Measurements from ENCODE around the gene ZSWIM6. TPM values are rescaled to one million over a fixed set of nuclear protein-coding genes. Genes with fewer than 3 reads are reported as not detected.

The ZSWIM6 gene
- total RNA-seq, 1 experiment from 2014 or later, result 10.0 TPM

DNA sequence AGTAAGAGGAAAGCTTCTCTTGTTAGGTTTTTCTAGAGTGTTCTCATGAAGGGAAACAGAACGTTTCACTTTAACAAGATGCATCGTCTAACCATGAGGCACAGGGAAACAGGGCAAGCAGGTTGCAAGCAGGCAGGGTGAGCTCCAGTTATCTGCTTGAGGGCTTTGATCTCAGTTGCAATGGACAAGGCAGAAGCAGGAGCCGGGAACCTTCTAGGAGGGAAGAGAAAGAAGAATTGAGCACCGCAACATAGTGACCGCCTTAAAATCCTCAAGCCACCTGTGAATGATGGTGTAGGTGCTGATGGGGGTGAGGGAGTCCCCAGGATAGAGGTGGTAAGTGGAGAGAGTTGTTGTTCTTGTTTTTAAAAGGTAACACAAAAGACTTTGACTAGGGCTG lies 22.9 kb upstream of the ZSWIM6 start:
- intact Hi-C loops (cut with micrococcal nuclease; ENCODE audit: unreplicated experiment), result loop anchor here (10.0 kb wide), 2 partner anchors 144 to 634 kb away; partner anchors contain the start of gene SMIM15
- Mint-ChIP-seq H3K9me3 (ENCODE audit: unreplicated experiment) (no peaks in the 10 kb centered on the region), H3K27me3 (ENCODE audit: insufficient read depth, unreplicated experiment) (no peaks in the 10 kb centered on the region), H3K4me1 (ENCODE audit: low read depth, unreplicated experiment) (peaks cover 51% of the 10 kb centered on the region), H3K27ac (ENCODE audit: unreplicated experiment) (no peak overlapping the region), H3K36me3 (ENCODE audit: insufficient read depth, unreplicated experiment) (no peaks in the 10 kb centered on the region), H3K4me3 (ENCODE audit: unreplicated experiment) (no peak overlapping the region)
- Histone ChIP-seq H3K9me3 (no peaks in the 10 kb centered on the region), H3K4me1 (peaks cover 58% of the 10 kb centered on the region), H3K4me3 (ENCODE audit: low read depth, low read length) (no peak overlapping the region), H3K36me3 (ENCODE audit: control insufficient read depth, insufficient read depth, low read length) (no peaks in the 10 kb centered on the region), H3K27me3 (replicated peaks; ENCODE audit: control insufficient read depth, insufficient read depth, low read length) (no peaks in the 10 kb centered on the region)
- CTCF ChIA-PET, result no interaction called here
- TF ChIP-seq, protein P1, sequence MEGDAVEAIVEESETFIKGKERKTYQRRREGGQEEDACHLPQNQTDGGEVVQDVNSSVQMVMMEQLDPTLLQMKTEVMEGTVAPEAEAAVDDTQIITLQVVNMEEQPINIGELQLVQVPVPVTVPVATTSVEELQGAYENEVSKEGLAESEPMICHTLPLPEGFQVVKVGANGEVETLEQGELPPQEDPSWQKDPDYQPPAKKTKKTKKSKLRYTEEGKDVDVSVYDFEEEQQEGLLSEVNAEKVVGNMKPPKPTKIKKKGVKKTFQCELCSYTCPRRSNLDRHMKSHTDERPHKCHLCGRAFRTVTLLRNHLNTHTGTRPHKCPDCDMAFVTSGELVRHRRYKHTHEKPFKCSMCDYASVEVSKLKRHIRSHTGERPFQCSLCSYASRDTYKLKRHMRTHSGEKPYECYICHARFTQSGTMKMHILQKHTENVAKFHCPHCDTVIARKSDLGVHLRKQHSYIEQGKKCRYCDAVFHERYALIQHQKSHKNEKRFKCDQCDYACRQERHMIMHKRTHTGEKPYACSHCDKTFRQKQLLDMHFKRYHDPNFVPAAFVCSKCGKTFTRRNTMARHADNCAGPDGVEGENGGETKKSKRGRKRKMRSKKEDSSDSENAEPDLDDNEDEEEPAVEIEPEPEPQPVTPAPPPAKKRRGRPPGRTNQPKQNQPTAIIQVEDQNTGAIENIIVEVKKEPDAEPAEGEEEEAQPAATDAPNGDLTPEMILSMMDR (IDR thresholded peaks at IDR 0.05; ENCODE audit: insufficient read depth in 1 of 2, low read depth in 1 of 2, low read length in 1 of 2, severe bottlenecking in 1 of 2, unreplicated experiment in 1 of 2), result no peak
- POLR2A ChIA-PET, result interaction anchor here (1.3 kb wide), 1 partner anchor 23 kb away, joined by 6 read pairs; no protein-coding TSS in a partner anchor
- no TSS peak for BruUV-seq (replicated peaks)
- DNase-seq, result peak in 1 of 2 experiments; percentile 38

- Mint-ChIP-seq H3K36me3 (ENCODE audit: insufficient read depth, unreplicated experiment) (no peaks in the 10 kb centered on the region), H3K9me3 (ENCODE audit: unreplicated experiment) (no peaks in the 10 kb centered on the region), H3K4me1 (ENCODE audit: low read depth, unreplicated experiment) (peaks cover 42% of the 10 kb centered on the region), H3K4me3 (ENCODE audit: unreplicated experiment) (no peak overlapping the region), H3K27ac (ENCODE audit: unreplicated experiment) (no peak overlapping the region), H3K27me3 (ENCODE audit: insufficient read depth, unreplicated experiment) (no peaks in the 10 kb centered on the region)
- ChIA-PET CTCF (interaction anchor here (0.8 kb wide), 1 partner anchor 9 kb away, joined by 4 read pairs; no protein-coding TSS in a partner anchor), POLR2A (interaction anchor here (1.6 kb wide), 1 partner anchor 20 kb away, joined by 5 read pairs; no protein-coding TSS in a partner anchor)
- intact Hi-C loops (cut with micrococcal nuclease; ENCODE audit: unreplicated experiment), result no loop called here
- peak; percentile 54 to 74 for DNase-seq
- Histone ChIP-seq H3K27me3 (replicated peaks; ENCODE audit: control insufficient read depth, insufficient read depth, low read length) (no peaks in the 10 kb centered on the region), H3K36me3 (ENCODE audit: control insufficient read depth, insufficient read depth, low read length) (no peaks in the 10 kb centered on the region), H3K4me3 (ENCODE audit: low read depth, low read length) (no peak overlapping the region), H3K9me3 (no peaks in the 10 kb centered on the region), H3K4me1 (peaks cover 42% of the 10 kb centered on the region)
- no TSS peak for BruUV-seq (replicated peaks)
- TF ChIP-seq, protein P1 (IDR thresholded peaks at IDR 0.05; ENCODE audit: insufficient read depth in 1 of 2, low read depth in 1 of 2, low read length in 1 of 2, severe bottlenecking in 1 of 2, unreplicated experiment in 1 of 2), result no peak
Measured at GRCh38 chr5:61311056-61311610, 20.9 kb upstream of the ZSWIM6 start.

GRCh38 chr5:61311836-61312808 lies 19.9 kb upstream of the ZSWIM6 start:
- ChIA-PET POLR2A (interaction anchor here (1.6 kb wide), 1 partner anchor 19 kb away, joined by 5 read pairs; no protein-coding TSS in a partner anchor), CTCF (interaction anchor here (0.8 kb wide), 1 partner anchor 10 kb away, joined by 4 read pairs; no protein-coding TSS in a partner anchor)
- H3K36me3 ChIP-seq (ENCODE audit: control insufficient read depth, insufficient read depth, low read length), result no peaks in the 10 kb centered on the region
- no peaks in the 10 kb centered on the region for H3K9me3 ChIP-seq
- Mint-ChIP-seq H3K9me3 (ENCODE audit: unreplicated experiment) (no peaks in the 10 kb centered on the region), H3K36me3 (ENCODE audit: insufficient read depth, unreplicated experiment) (no peaks in the 10 kb centered on the region), H3K4me1 (ENCODE audit: low read depth, unreplicated experiment) (peaks cover 33% of the 10 kb centered on the region), H3K4me3 (ENCODE audit: unreplicated experiment) (no peak overlapping the region), H3K27me3 (ENCODE audit: insufficient read depth, unreplicated experiment) (no peaks in the 10 kb centered on the region), H3K27ac (ENCODE audit: unreplicated experiment) (no peak overlapping the region)
- H3K27me3 ChIP-seq (replicated peaks; ENCODE audit: control insufficient read depth, insufficient read depth, low read length), result no peaks in the 10 kb centered on the region
- TF ChIP-seq, protein P1 (IDR thresholded peaks at IDR 0.05; ENCODE audit: insufficient read depth in 1 of 2, low read depth in 1 of 2, low read length in 1 of 2, severe bottlenecking in 1 of 2, unreplicated experiment in 1 of 2), result no peak
- intact Hi-C loops (cut with micrococcal nuclease; ENCODE audit: unreplicated experiment), result no loop called here
- H3K4me1 ChIP-seq, result peaks cover 32% of the 10 kb centered on the region
- no TSS peak for BruUV-seq (replicated peaks)
- DNase-seq, result no peak
- H3K4me3 ChIP-seq (ENCODE audit: low read depth, low read length), result no peak overlapping the region

Measured in Caco-2 (cell line).